ENCODE data around the gene GSTM1.

DNA sequence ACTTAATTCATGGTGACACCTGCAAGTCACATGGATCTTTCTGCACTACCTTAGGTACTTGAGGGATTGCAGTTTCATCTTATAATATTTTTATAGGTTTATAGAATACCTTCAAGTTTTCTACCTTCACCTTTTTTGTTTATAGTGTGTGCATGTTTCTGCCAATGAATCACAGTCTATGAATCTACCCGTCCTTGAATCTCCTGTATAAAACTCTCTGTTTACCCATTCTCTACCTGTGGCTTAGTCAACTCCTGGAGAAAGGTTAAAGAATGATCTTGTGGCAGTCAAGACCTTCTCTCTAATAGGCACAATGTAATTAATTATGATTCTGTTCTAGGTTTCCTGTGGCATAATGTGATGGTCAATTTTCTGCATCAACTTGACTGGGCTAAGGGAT, 22.9 kb upstream of the GSTM1 start:
- no peak for TF ChIP-seq GABPA (IDR thresholded peaks at IDR 0.05; ENCODE audit: borderline replicate concordance, insufficient read depth, low read length)
- no peak for TF ChIP-seq SP4 (IDR thresholded peaks at IDR 0.05; ENCODE audit: low read length)
- no peak for TF ChIP-seq RAD21 (IDR thresholded peaks at IDR 0.05 in 1 of 2, conservative IDR thresholded peaks at IDR 0.05 in 1 of 2; ENCODE audit: low read depth in 2 of 2, low read length in 2 of 2)
- no peak for TF ChIP-seq POLR2A (IDR thresholded peaks at IDR 0.05; ENCODE audit: control extremely low read depth in 1 of 2, low read depth in 2 of 2, low read length in 2 of 2)
- TF ChIP-seq POLR2AphosphoS5 (IDR thresholded peaks at IDR 0.05; ENCODE audit: low read depth, low read length): no peak
- TF ChIP-seq, protein P1, sequence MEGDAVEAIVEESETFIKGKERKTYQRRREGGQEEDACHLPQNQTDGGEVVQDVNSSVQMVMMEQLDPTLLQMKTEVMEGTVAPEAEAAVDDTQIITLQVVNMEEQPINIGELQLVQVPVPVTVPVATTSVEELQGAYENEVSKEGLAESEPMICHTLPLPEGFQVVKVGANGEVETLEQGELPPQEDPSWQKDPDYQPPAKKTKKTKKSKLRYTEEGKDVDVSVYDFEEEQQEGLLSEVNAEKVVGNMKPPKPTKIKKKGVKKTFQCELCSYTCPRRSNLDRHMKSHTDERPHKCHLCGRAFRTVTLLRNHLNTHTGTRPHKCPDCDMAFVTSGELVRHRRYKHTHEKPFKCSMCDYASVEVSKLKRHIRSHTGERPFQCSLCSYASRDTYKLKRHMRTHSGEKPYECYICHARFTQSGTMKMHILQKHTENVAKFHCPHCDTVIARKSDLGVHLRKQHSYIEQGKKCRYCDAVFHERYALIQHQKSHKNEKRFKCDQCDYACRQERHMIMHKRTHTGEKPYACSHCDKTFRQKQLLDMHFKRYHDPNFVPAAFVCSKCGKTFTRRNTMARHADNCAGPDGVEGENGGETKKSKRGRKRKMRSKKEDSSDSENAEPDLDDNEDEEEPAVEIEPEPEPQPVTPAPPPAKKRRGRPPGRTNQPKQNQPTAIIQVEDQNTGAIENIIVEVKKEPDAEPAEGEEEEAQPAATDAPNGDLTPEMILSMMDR (IDR thresholded peaks at IDR 0.05; ENCODE audit: control extremely low read depth in 1 of 3, insufficient read depth in 1 of 3, low read depth in 1 of 3, low read length in 3 of 3): no peak
- no peak for TF ChIP-seq TAF1 (IDR thresholded peaks at IDR 0.05; ENCODE audit: low read depth, low read length)
- TF ChIP-seq CREB1 (IDR thresholded peaks at IDR 0.05): no peak
- no peak for TF ChIP-seq TCF12 (IDR thresholded peaks at IDR 0.05; ENCODE audit: low read depth, low read length)
- TF ChIP-seq CEBPB (IDR thresholded peaks at IDR 0.05; ENCODE audit: low read depth, low read length): no peak
- TF ChIP-seq, protein P2, sequence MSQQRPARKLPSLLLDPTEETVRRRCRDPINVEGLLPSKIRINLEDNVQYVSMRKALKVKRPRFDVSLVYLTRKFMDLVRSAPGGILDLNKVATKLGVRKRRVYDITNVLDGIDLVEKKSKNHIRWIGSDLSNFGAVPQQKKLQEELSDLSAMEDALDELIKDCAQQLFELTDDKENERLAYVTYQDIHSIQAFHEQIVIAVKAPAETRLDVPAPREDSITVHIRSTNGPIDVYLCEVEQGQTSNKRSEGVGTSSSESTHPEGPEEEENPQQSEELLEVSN (IDR thresholded peaks at IDR 0.05): no peak
- TF ChIP-seq, protein P3, sequence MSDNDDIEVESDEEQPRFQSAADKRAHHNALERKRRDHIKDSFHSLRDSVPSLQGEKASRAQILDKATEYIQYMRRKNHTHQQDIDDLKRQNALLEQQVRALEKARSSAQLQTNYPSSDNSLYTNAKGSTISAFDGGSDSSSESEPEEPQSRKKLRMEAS (IDR thresholded peaks at IDR 0.05): no peak
- TF ChIP-seq, protein P4, sequence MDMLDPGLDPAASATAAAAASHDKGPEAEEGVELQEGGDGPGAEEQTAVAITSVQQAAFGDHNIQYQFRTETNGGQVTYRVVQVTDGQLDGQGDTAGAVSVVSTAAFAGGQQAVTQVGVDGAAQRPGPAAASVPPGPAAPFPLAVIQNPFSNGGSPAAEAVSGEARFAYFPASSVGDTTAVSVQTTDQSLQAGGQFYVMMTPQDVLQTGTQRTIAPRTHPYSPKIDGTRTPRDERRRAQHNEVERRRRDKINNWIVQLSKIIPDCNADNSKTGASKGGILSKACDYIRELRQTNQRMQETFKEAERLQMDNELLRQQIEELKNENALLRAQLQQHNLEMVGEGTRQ (IDR thresholded peaks at IDR 0.05; ENCODE audit: low read length): no peak
